ENCODE measurements around the gene STK10. TPM values are rescaled to one million over a fixed set of nuclear protein-coding genes. Genes with fewer than 3 reads are reported as not detected.
"Not testable (repeated sequence)": the region's sequence is repeated elsewhere in the genome, so short reads cannot be mapped to it uniquely, and the experiment has no call there.

Gene STK10
- total RNA-seq, 1 donor from 2014 or later: 60.2 TPM

GRCh38 chr5:172150514-172151425, 37.3 kb downstream of the STK10 start:
- Histone ChIP-seq H3K4me1 (ENCODE audit: insufficient read depth, low read length) (peaks cover 5% of the 10 kb centered on the region), H3K9ac (ENCODE audit: low read length) (no peak overlapping the region), H3K36me3 (ENCODE audit: insufficient read depth, low read length) (peaks cover 2% of the 10 kb centered on the region), H4K20me1 (ENCODE audit: insufficient read depth, low read length) (peaks cover 73% of the 10 kb centered on the region), H2AFZ (ENCODE audit: low read depth, low read length) (no peak overlapping the region), H3K9me3 (ENCODE audit: insufficient read depth, low read depth, low read length) (no peaks in the 10 kb centered on the region), H3K4me2 (ENCODE audit: low read length) (no peak overlapping the region), H3K27me3 (ENCODE audit: insufficient read depth, low read length) (no peaks in the 10 kb centered on the region), H3K79me2 (ENCODE audit: insufficient read depth, low read length) (peaks cover 26% of the 10 kb centered on the region), H3K27ac (ENCODE audit: low read depth, low read length) (no peak overlapping the region), H3K4me3 (ENCODE audit: insufficient read depth, low read depth, low read length) (no peak overlapping the region)
- peaks cover 47% of the 10 kb centered on the region for H3K36me3 Mint-ChIP-seq (ENCODE audit: low read depth, unreplicated experiment)
- no peaks in the 10 kb centered on the region for H3K27me3 Mint-ChIP-seq (ENCODE audit: low read depth, unreplicated experiment)
- FAIRE-seq (no peak), DNase-seq (ENCODE audit: low read depth) (no peak)
- no peaks in the 10 kb centered on the region for H3K9me3 Mint-ChIP-seq (ENCODE audit: unreplicated experiment)
- peak overlapping the region; percentile 27 for H3K27ac Mint-ChIP-seq (ENCODE audit: unreplicated experiment)
- no peak for TF ChIP-seq EZH2 (IDR thresholded peaks at IDR 0.05; ENCODE audit: insufficient read depth, low read length)
- no peak for TF ChIP-seq CTCF (IDR thresholded peaks at IDR 0.05; ENCODE audit: insufficient read depth, low read depth, low read length)
- peaks cover 27% of the 10 kb centered on the region for H3K4me1 Mint-ChIP-seq (ENCODE audit: low read depth, unreplicated experiment)
- H3K4me3 Mint-ChIP-seq (ENCODE audit: unreplicated experiment): peak overlapping the region; percentile 64

GRCh38 chr5:172149481-172149880, 38.5 kb downstream of the STK10 start:
- not testable (repeated sequence) for H3K27ac ChIP-seq (ENCODE audit: low read depth, low read length); H2AFZ ChIP-seq (ENCODE audit: low read depth, low read length); H3K36me3 ChIP-seq (ENCODE audit: insufficient read depth, low read length); H3K4me1 ChIP-seq (ENCODE audit: insufficient read depth, low read length); H3K9me3 ChIP-seq (ENCODE audit: insufficient read depth, low read depth, low read length); DNase-seq (ENCODE audit: low read depth); H3K4me2 ChIP-seq (ENCODE audit: low read length); H3K9me3 Mint-ChIP-seq (ENCODE audit: unreplicated experiment); FAIRE-seq; H3K27me3 Mint-ChIP-seq (ENCODE audit: low read depth, unreplicated experiment); H3K4me3 ChIP-seq (ENCODE audit: insufficient read depth, low read depth, low read length); H3K27me3 ChIP-seq (ENCODE audit: insufficient read depth, low read length); H3K4me3 Mint-ChIP-seq (ENCODE audit: unreplicated experiment)
- Histone ChIP-seq H3K79me2 (ENCODE audit: insufficient read depth, low read length) (peaks cover 39% of the 10 kb centered on the region), H3K9ac (ENCODE audit: low read length) (peak overlapping the region; percentile 42), H4K20me1 (ENCODE audit: insufficient read depth, low read length) (peaks cover 81% of the 10 kb centered on the region)
- H3K27ac Mint-ChIP-seq (ENCODE audit: unreplicated experiment): peak overlapping the region; percentile 34
- peaks cover 44% of the 10 kb centered on the region for H3K36me3 Mint-ChIP-seq (ENCODE audit: low read depth, unreplicated experiment)
- peaks cover 33% of the 10 kb centered on the region for H3K4me1 Mint-ChIP-seq (ENCODE audit: low read depth, unreplicated experiment)

- FAIRE-seq: no peak
- peak overlapping the region; percentile 42 for H3K9ac ChIP-seq (ENCODE audit: low read length)
These were observed 39.0 kb downstream of the STK10 start for GRCh38 chr5:172149073-172149472.

More at GRCh38 chr5:172149073-172149472, 39.0 kb downstream of the STK10 start:
- Histone ChIP-seq H3K4me3 (ENCODE audit: insufficient read depth, low read depth, low read length) (no peak overlapping the region), H3K27me3 (ENCODE audit: insufficient read depth, low read length) (no peaks in the 10 kb centered on the region), H4K20me1 (ENCODE audit: insufficient read depth, low read length) (peaks cover 81% of the 10 kb centered on the region), H3K79me2 (ENCODE audit: insufficient read depth, low read length) (peaks cover 43% of the 10 kb centered on the region), H3K36me3 (ENCODE audit: insufficient read depth, low read length) (peaks cover 2% of the 10 kb centered on the region), H3K9me3 (ENCODE audit: insufficient read depth, low read depth, low read length) (no peaks in the 10 kb centered on the region), H3K4me1 (ENCODE audit: insufficient read depth, low read length) (peaks cover 13% of the 10 kb centered on the region), H3K27ac (ENCODE audit: low read depth, low read length) (peak overlapping the region; percentile 48), H3K4me2 (ENCODE audit: low read length) (no peak overlapping the region), H2AFZ (ENCODE audit: low read depth, low read length) (no peak overlapping the region)
- Mint-ChIP-seq H3K36me3 (ENCODE audit: low read depth, unreplicated experiment) (peaks cover 40% of the 10 kb centered on the region), H3K4me3 (ENCODE audit: unreplicated experiment) (no peak overlapping the region), H3K4me1 (ENCODE audit: low read depth, unreplicated experiment) (peaks cover 37% of the 10 kb centered on the region), H3K27me3 (ENCODE audit: low read depth, unreplicated experiment) (no peaks in the 10 kb centered on the region), H3K27ac (ENCODE audit: unreplicated experiment) (peak overlapping the region; percentile 50), H3K9me3 (ENCODE audit: unreplicated experiment) (no peaks in the 10 kb centered on the region)
- TF ChIP-seq CTCF (IDR thresholded peaks at IDR 0.05; ENCODE audit: insufficient read depth, low read depth, low read length) (no peak), EZH2 (IDR thresholded peaks at IDR 0.05; ENCODE audit: insufficient read depth, low read length) (no peak)
- DNase-seq (ENCODE audit: low read depth): peak; percentile 75
